Keratinocyte (primary cell): Measurements from ENCODE around the gene S100A1. TPM values are rescaled to one million over a fixed set of nuclear protein-coding genes. Genes with fewer than 3 reads are reported as not detected.

Source experiments
- DNase-seq: peaks from one replicate; pipeline ENCODE4 v3.0.0-alpha.2; 2011; ENCODE audit warnings: low read depth, missing footprints, low spot score
- FAIRE-seq: peaks from 2 replicates; lab custom pipeline; 2011; peaks lifted over from hg19 to GRCh38; lab: Jason Lieb, UNC
- H2AFZ ChIP-seq: 2 replicates; pipeline ENCODE4 v1.6.0; 2012; ENCODE audit warnings: low read length, control low read depth, inconsistent platforms; ENCODE audit not compliant: control insufficient read depth
- H3K27ac ChIP-seq: 2 replicates; pipeline ENCODE4 v1.5.1; 2011; ENCODE audit warnings: low read length; ENCODE audit not compliant: control insufficient read depth, insufficient read depth
- H3K27me3 ChIP-seq: 3 replicates; pipeline ENCODE4 v1.6.0; 2011; ENCODE audit warnings: low read length; ENCODE audit not compliant: control insufficient read depth, insufficient read depth; ENCODE audit errors: extremely low read depth
- H3K36me3 ChIP-seq, 2 experiments: 2 replicates in 1 of 2; 3 replicates in 1 of 2; pipeline ENCODE4 v1.5.1; 2011; ENCODE audit warnings: low read length in 2 of 2, mild to moderate bottlenecking in 1 of 2; ENCODE audit not compliant: control insufficient read depth in 2 of 2, insufficient read depth in 2 of 2; ENCODE audit errors: extremely low read depth in 1 of 2
- H3K4me1 ChIP-seq: 3 replicates; pipeline ENCODE4 v1.5.1; 2011; ENCODE audit warnings: low read length; ENCODE audit not compliant: control insufficient read depth, insufficient read depth; ENCODE audit errors: extremely low read depth
- H3K4me2 ChIP-seq: 3 replicates; pipeline ENCODE4 v1.6.0; 2011; ENCODE audit warnings: low read depth, low read length; ENCODE audit not compliant: control insufficient read depth, insufficient read depth; ENCODE audit errors: extremely low read depth
- H3K4me3 ChIP-seq, 3 experiments: fragments of 200-600 bp in 1 of 3; sonication (generic) in 1 of 3; 2 replicates in 2 of 3; 3 replicates in 1 of 3; pipeline ENCODE4 v1.5.1; 2011 to 2016; ENCODE audit warnings: low read length in 3 of 3, mild to moderate bottlenecking in 3 of 3, control low read depth in 2 of 3, inconsistent platforms in 1 of 3, low read depth in 1 of 3, mixed read lengths in 1 of 3, mixed run types in 1 of 3, moderate library complexity in 1 of 3; ENCODE audit not compliant: control insufficient read depth in 2 of 3, insufficient read depth in 2 of 3; ENCODE audit errors: extremely low read depth in 1 of 3
- H3K79me2 ChIP-seq: 2 replicates; pipeline ENCODE4 v1.6.0; 2012; ENCODE audit warnings: low read length; ENCODE audit not compliant: control insufficient read depth, insufficient read depth
- H3K9ac ChIP-seq: 3 replicates; pipeline ENCODE4 v1.6.0; 2011; ENCODE audit warnings: low read length; ENCODE audit not compliant: control insufficient read depth, insufficient read depth; ENCODE audit errors: extremely low read depth
- H3K9me1 ChIP-seq: 3 replicates; pipeline ENCODE4 v1.6.0; 2011; ENCODE audit warnings: low read length; ENCODE audit not compliant: control insufficient read depth, insufficient read depth; ENCODE audit errors: extremely low read depth
- H3K9me3 ChIP-seq: 2 replicates; pipeline ENCODE4 v1.5.1; 2012; ENCODE audit warnings: low read depth, low read length; ENCODE audit not compliant: control insufficient read depth
- H4K20me1 ChIP-seq: 3 replicates; pipeline ENCODE4 v1.6.0; 2011; ENCODE audit warnings: low read length; ENCODE audit not compliant: control insufficient read depth, insufficient read depth; ENCODE audit errors: extremely low read depth
- CTCF ChIP-seq, 3 experiments: IDR thresholded peaks in 1 of 3; conservative IDR thresholded peaks in 1 of 3; optimal IDR thresholded peaks in 1 of 3; 2 replicates in 2 of 3; 3 replicates in 1 of 3; pipeline versions ENCODE3 to v1.5.1; 2011; ENCODE audit warnings: low read length in 3 of 3, mild to moderate bottlenecking in 3 of 3, moderate library complexity in 2 of 3, control low read depth in 1 of 3, inconsistent platforms in 1 of 3; ENCODE audit not compliant: insufficient read depth in 2 of 3; ENCODE audit errors: extremely low read depth in 1 of 3
- EZH2 ChIP-seq: IDR thresholded peaks from one replicate; pipeline ENCODE4 v1.6.1; 2012; ENCODE audit warnings: inconsistent platforms, mild to moderate bottlenecking, low read length, moderate library complexity
- dilution Hi-C: fragments of 300-500 bp; cut with MboI; formaldehyde crosslinking; loops from one replicate; pipeline ENCODE4 v1.7.0; 2020; ENCODE audit warnings: low sequenced_read_pairs; ENCODE audit not compliant: extremely low pct_ligation_motif_present
- polyA plus RNA-seq, 5 experiments: library from polyadenylated mRNA; depleted of rRNA in 3 of 5; stranded (reverse) in 3 of 5; stranded (forward) in 1 of 5; unstranded in 1 of 5; fragments of >200 nt; gene quantifications; 1 replicate in 1 of 5; 2 replicates in 3 of 5; 3 replicates in 1 of 5; pipeline versions ENCODE4 v1.2.1 to v1.2.3, GENCODE V29; 2011 to 2012; ENCODE audit warnings: missing spikeins in 2 of 5, low read depth in 1 of 5, low replicate concordance in 1 of 5

Gene S100A1
- polyA plus RNA-seq, 1 donor (not counting 4 experiments of a cell fraction or from before 2014, with no cell fraction given), result 0.12 TPM

GRCh38 chr1:153608089-153608682, 20.0 kb upstream of the S100A1 start:
- dilution Hi-C loops, result no loop called here
- no peaks in the 10 kb centered on the region for H3K9me3 ChIP-seq
- H3K4me3 ChIP-seq, result peak overlapping the region; percentile 55 to 98 (median 90)
- no peak for TF ChIP-seq EZH2
- no peak for TF ChIP-seq CTCF (optimal IDR thresholded peaks at IDR 0.05 in 1 of 3, IDR thresholded peaks at IDR 0.05 in 1 of 3, conservative IDR thresholded peaks at IDR 0.05 in 1 of 3; ENCODE audit: extremely low read depth in 1 of 3, insufficient read depth in 2 of 3, low read length in 3 of 3)
- peaks cover 28% of the 10 kb centered on the region for H3K4me1 ChIP-seq
- H4K20me1 ChIP-seq, result peaks cover 5% of the 10 kb centered on the region
- peaks cover 51% of the 10 kb centered on the region for H3K79me2 ChIP-seq
- H2AFZ ChIP-seq, result no peak overlapping the region
- peaks cover 27 to 49% of the 10 kb centered on the region in 2 experiments for H3K36me3 ChIP-seq
- peak overlapping the region; percentile 98 for H3K4me2 ChIP-seq
- H3K27ac ChIP-seq, result peak overlapping the region; percentile 81
- H3K27me3 ChIP-seq, result no peaks in the 10 kb centered on the region
- peak overlapping the region; percentile 99 for H3K9ac ChIP-seq
- FAIRE-seq (peak; percentile 9), DNase-seq (no peak)
- H3K9me1 ChIP-seq, result no peaks in the 10 kb centered on the region

- Histone ChIP-seq H3K4me3 (peak overlapping the region; percentile 55 to 98 (median 90)), H3K9me3 (no peaks in the 10 kb centered on the region), H3K9me1 (no peaks in the 10 kb centered on the region), H3K27ac (peak overlapping the region; percentile 81), H3K4me1 (peaks cover 35% of the 10 kb centered on the region), H3K79me2 (peaks cover 57% of the 10 kb centered on the region), H3K4me2 (peak overlapping the region; percentile 98), H4K20me1 (peaks cover 5% of the 10 kb centered on the region), H3K27me3 (no peaks in the 10 kb centered on the region), H2AFZ (no peak overlapping the region), H3K36me3 (peaks cover 25 to 50% of the 10 kb centered on the region in 2 experiments), H3K9ac (peak overlapping the region; percentile 99)
- dilution Hi-C loops, result no loop called here
- peak; percentile 65 for FAIRE-seq
- TF ChIP-seq EZH2, result no peak
- TF ChIP-seq CTCF (optimal IDR thresholded peaks at IDR 0.05 in 1 of 3, IDR thresholded peaks at IDR 0.05 in 1 of 3, conservative IDR thresholded peaks at IDR 0.05 in 1 of 3; ENCODE audit: extremely low read depth in 1 of 3, insufficient read depth in 2 of 3, low read length in 3 of 3), result no peak
- DNase-seq, result no peak
Observed at GRCh38 chr1:153608742-153609584, 19.3 kb upstream of the S100A1 start.
